ENCODE results near the gene SARS2. TPM values are rescaled to one million over a fixed set of nuclear protein-coding genes. Genes with fewer than 3 reads are reported as not detected.

Gene SARS2
- total RNA-seq, 1 donor from 2014 or later, result 40.5 TPM

- Histone ChIP-seq H3K27me3 (ENCODE audit: control insufficient read depth, insufficient read depth, low read length) (peaks cover 5% of the 10 kb centered on the region), H3K36me3 (ENCODE audit: control insufficient read depth, insufficient read depth, low read length) (no peaks in the 10 kb centered on the region), H3K4me3 (ENCODE audit: low read depth, low read length) (peak overlapping the region; percentile 33)
- DNase-seq (ENCODE audit: low read depth), result no peak
- TF ChIP-seq CTCF (IDR thresholded peaks at IDR 0.05; ENCODE audit: insufficient read depth, low read length, poor library complexity, severe bottlenecking), result peak; percentile 71
These were observed 60.5 kb downstream of the SARS2 start for GRCh38 chr19:38869836-38870607.

DNA sequence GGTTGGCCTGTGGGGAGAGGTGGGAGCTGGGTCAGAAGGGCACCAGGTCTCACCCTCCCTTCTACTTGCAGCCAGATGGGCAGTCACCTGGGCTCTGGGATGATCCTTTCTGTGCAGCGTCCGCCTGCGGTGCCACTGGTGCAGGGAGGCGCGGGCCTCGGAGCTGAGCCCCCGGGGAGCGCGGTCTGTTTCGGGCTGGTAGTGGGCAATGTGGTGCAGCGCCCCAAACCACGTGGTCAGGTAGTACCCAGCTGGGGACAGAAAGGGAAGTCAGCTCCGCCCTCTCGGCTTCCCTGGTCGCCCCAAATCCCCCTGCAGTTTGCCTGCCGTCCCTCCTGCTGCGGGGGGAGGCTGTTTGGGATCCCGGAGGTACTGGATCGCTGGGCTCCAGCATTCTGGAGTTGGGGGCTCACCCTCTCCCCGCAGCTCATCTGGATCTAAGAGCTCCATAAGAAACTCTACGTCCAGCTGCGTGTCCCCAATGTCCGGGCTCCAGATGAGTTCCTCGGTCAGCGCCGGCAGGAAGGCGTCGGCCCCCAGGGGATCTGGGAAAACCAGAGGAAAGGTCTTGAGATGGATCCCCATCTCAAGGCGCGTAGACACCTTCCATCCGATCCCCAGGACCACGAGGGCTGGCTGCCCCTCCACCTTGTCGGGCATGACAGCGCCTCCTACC is 61.3 kb downstream of the SARS2 start:
- peak overlapping the region; percentile 33 for H3K4me3 ChIP-seq (ENCODE audit: low read depth, low read length)
- no peak for TF ChIP-seq CTCF (IDR thresholded peaks at IDR 0.05; ENCODE audit: insufficient read depth, low read length, poor library complexity, severe bottlenecking)

GRCh38 chr19:38868551-38868950 is 62.0 kb downstream of the SARS2 start:
- TF ChIP-seq CTCF (IDR thresholded peaks at IDR 0.05; ENCODE audit: insufficient read depth, low read length, poor library complexity, severe bottlenecking), result no peak
- peaks cover 5% of the 10 kb centered on the region for H3K27me3 ChIP-seq (ENCODE audit: control insufficient read depth, insufficient read depth, low read length)
- no peak overlapping the region for H3K4me3 ChIP-seq (ENCODE audit: low read depth, low read length)
- no peaks in the 10 kb centered on the region for H3K36me3 ChIP-seq (ENCODE audit: control insufficient read depth, insufficient read depth, low read length)
- DNase-seq (ENCODE audit: low read depth), result no peak

More for the DNA sequence above, 61.3 kb downstream of the SARS2 start:
- Histone ChIP-seq H3K27me3 (ENCODE audit: control insufficient read depth, insufficient read depth, low read length) (peaks cover 5% of the 10 kb centered on the region), H3K36me3 (ENCODE audit: control insufficient read depth, insufficient read depth, low read length) (no peaks in the 10 kb centered on the region)
- DNase-seq (ENCODE audit: low read depth), result no peak

GRCh38 chr19:38867171-38867780 is 63.3 kb downstream of the SARS2 start:
- no peak for DNase-seq (ENCODE audit: low read depth)
- H3K27me3 ChIP-seq (ENCODE audit: control insufficient read depth, insufficient read depth, low read length), result peaks cover 5% of the 10 kb centered on the region
- no peaks in the 10 kb centered on the region for H3K36me3 ChIP-seq (ENCODE audit: control insufficient read depth, insufficient read depth, low read length)
- no peak for TF ChIP-seq CTCF (IDR thresholded peaks at IDR 0.05; ENCODE audit: insufficient read depth, low read length, poor library complexity, severe bottlenecking)
- no peak overlapping the region for H3K4me3 ChIP-seq (ENCODE audit: low read depth, low read length)

Other genes starting within 250 kb of the SARS2 start
- gene CAPN12, start 186.3 kb downstream of the SARS2 start, total RNA-seq, result 0.68 and 1.3 TPM in 2 replicates
- gene LGALS7, start 157.2 kb downstream of the SARS2 start, total RNA-seq, result 0.55 TPM in 1 of 2 replicates, not detected in the other
- not detected in 2 replicates for gene LGALS7B, start 141.6 kb downstream of the SARS2 start, total RNA-seq
- gene LGALS4, start 117.8 kb downstream of the SARS2 start, total RNA-seq, result not detected in 2 replicates
- 48.1 and 49.8 TPM in 2 replicates for gene ECH1, start 99.0 kb downstream of the SARS2 start, total RNA-seq
- gene HNRNPL, start 80.8 kb downstream of the SARS2 start, total RNA-seq, result 192 and 200 TPM in 2 replicates
- 21.0 and 21.6 TPM in 2 replicates for gene RINL, start 52.5 kb downstream of the SARS2 start, total RNA-seq
- gene SIRT2, start 31.1 kb downstream of the SARS2 start, total RNA-seq, result 38.9 and 65.5 TPM in 2 replicates
- 39.0 and 41.7 TPM in 2 replicates for gene NFKBIB, start 30.8 kb downstream of the SARS2 start, total RNA-seq
- gene CCER2, start 18.6 kb downstream of the SARS2 start, total RNA-seq, result 0.42 TPM in 1 of 2 replicates, not detected in the other
- gene MRPS12, start 181 bp upstream of the SARS2 start, total RNA-seq, result 53.8 and 67.1 TPM in 2 replicates
- gene FBXO17, start 45.0 kb upstream of the SARS2 start, total RNA-seq, result 17.9 and 20.1 TPM in 2 replicates
- 3.0 and 6.9 TPM in 2 replicates for gene FBXO27, start 101.8 kb upstream of the SARS2 start, total RNA-seq
- gene ACP7, start 153.6 kb upstream of the SARS2 start, total RNA-seq, result 0.33 and 0.82 TPM in 2 replicates
- 23.7 and 27.3 TPM in 2 replicates for gene PAK4, start 195.0 kb upstream of the SARS2 start, total RNA-seq